PC-9 (cell line): ENCODE measurements around the gene KAZALD1. TPM values are rescaled to one million over a fixed set of nuclear protein-coding genes. Genes with fewer than 3 reads are reported as not detected.

Experiments
- BruUV-seq: library from RNA; stranded (reverse); fragments of 400-500 nt; replicated peaks from 2 replicates; lab custom pipeline; 2021; lab: Mats Ljungman, UMichigan
- CTCF ChIA-PET: fragments of 300-600 bp; sonication (Branson Sonifier 250); formaldehyde crosslinking; loops from one replicate; lab custom pipeline; 2022; ENCODE audit warnings: antibody characterized with exemption; lab: Charles Lee
- POLR2A ChIA-PET: fragments of 300-600 bp; sonication (Branson Sonifier 250); formaldehyde crosslinking; loops from one replicate; lab custom pipeline; 2022; ENCODE audit warnings: antibody characterized with exemption; ENCODE audit not compliant: unreplicated experiment; lab: Charles Lee
- DNase-seq, 2 experiments: peaks; one replicate each; pipeline versions ENCODE4 v3.0.0 to v3.0.0-alpha.2; 2015 to 2022; ENCODE audit warnings: mixed read lengths in 1 of 2
- H2AFZ ChIP-seq: fragments of 200-600 bp; sonication (generic); 2 replicates; pipeline ENCODE4 v1.8.1; 2017; ENCODE audit warnings: antibody characterized with exemption
- H3F3A ChIP-seq: fragments of 200-600 bp; sonication (generic); 2 replicates; pipeline ENCODE4 v1.8.1; 2017; ENCODE audit warnings: antibody characterized with exemption, mild to moderate bottlenecking, low read depth; ENCODE audit not compliant: insufficient read depth
- H3K27ac ChIP-seq: fragments of 200-600 bp; sonication (generic); 2 replicates; pipeline ENCODE4 v1.6.1; 2016; ENCODE audit warnings: mixed run types
- H3K27me3 ChIP-seq: fragments of 200-600 bp; sonication (generic); 2 replicates; pipeline ENCODE4 v1.6.1; 2016; ENCODE audit warnings: low read depth, mixed run types; ENCODE audit not compliant: insufficient read depth
- H3K36me3 ChIP-seq: fragments of 200-600 bp; sonication (generic); 2 replicates; pipeline ENCODE4 v1.6.1; 2016; ENCODE audit warnings: low read depth, mixed run types
- H3K4me1 ChIP-seq: fragments of 200-600 bp; sonication (generic); replicated peaks from 2 replicates; pipeline ENCODE4 v1.6.1; 2016; ENCODE audit warnings: mixed run types; ENCODE audit not compliant: insufficient read depth
- H3K4me2 ChIP-seq: fragments of 200-600 bp; sonication (generic); 2 replicates; pipeline ENCODE4 v1.6.1; 2017; ENCODE audit warnings: mixed run types
- H3K4me3 ChIP-seq: fragments of 200-600 bp; sonication (generic); 2 replicates; pipeline ENCODE4 v1.6.1; 2016; ENCODE audit warnings: mixed run types
- H3K79me2 ChIP-seq: fragments of 200-600 bp; sonication (generic); 2 replicates; pipeline ENCODE4 v1.6.1; 2017; ENCODE audit warnings: low read depth, mixed run types
- H3K9me2 ChIP-seq: fragments of 200-600 bp; sonication (generic); 2 replicates; pipeline ENCODE4 v1.8.1; 2017; ENCODE audit warnings: mild to moderate bottlenecking; ENCODE audit not compliant: insufficient read depth
- H3K9me3 ChIP-seq: fragments of 200-600 bp; sonication (generic); 2 replicates; pipeline ENCODE4 v1.8.1; 2016; ENCODE audit warnings: low read depth; ENCODE audit not compliant: insufficient read depth
- H4K20me1 ChIP-seq: fragments of 200-600 bp; sonication (generic); 2 replicates; pipeline ENCODE4 v1.8.1; 2017; ENCODE audit not compliant: insufficient read depth
- EZH2 ChIP-seq: fragments of 200-600 bp; sonication (generic); IDR thresholded peaks from 2 replicates; pipeline ENCODE4 v1.8.0; 2017; ENCODE audit warnings: antibody characterized with exemption, low read depth
- intact Hi-C: fragments of 100-400 bp; cut with micrococcal nuclease; formaldehyde crosslinking; loops from one replicate; pipeline ENCODE4 v1.10.0; 2022; ENCODE audit not compliant: unreplicated experiment
- total RNA-seq: library from RNA; stranded (reverse); gene quantifications from 2 replicates; pipeline ENCODE4 v1.2.3, GENCODE V29; 2021
- TF ChIP-seq, protein P1 (sequence below): fragments of 200-600 bp; sonication (generic); conservative IDR thresholded peaks from 2 replicates; pipeline ENCODE4 v1.6.1; 2017; ENCODE audit warnings: mixed run types, antibody characterized with exemption, mild to moderate bottlenecking, moderate library complexity

KAZALD1 gene
- total RNA-seq, 1 experiment from 2014 or later: 19.7 TPM

- peaks cover 15% of the 10 kb centered on the region for H3K4me1 ChIP-seq
- no peak overlapping the region for H3K4me3 ChIP-seq
- H3K36me3 ChIP-seq: no peaks in the 10 kb centered on the region
- no peak overlapping the region for H3K27ac ChIP-seq
- no peaks in the 10 kb centered on the region for H3K27me3 ChIP-seq
- no peaks in the 10 kb centered on the region for H3K9me3 ChIP-seq
- peaks cover 16% of the 10 kb centered on the region; the same call in 1 of the 2 replicates for H3F3A ChIP-seq
- no TSS peak for BruUV-seq
- no peak overlapping the region for H3K4me2 ChIP-seq
- no peaks in the 10 kb centered on the region for H3K79me2 ChIP-seq
- H3K9me2 ChIP-seq: no peaks in the 10 kb centered on the region
- DNase-seq: no peak
- ChIA-PET POLR2A (interaction anchor here (0.6 to 0.8 kb wide), 3 partner anchors 35 to 541 kb away, joined by 3 to 5 read pairs (median 4); partner anchors contain the start of gene HIF1AN), CTCF (no interaction called here)
- no peak overlapping the region for H2AFZ ChIP-seq
- H4K20me1 ChIP-seq: no peaks in the 10 kb centered on the region
- TF ChIP-seq, protein P1, sequence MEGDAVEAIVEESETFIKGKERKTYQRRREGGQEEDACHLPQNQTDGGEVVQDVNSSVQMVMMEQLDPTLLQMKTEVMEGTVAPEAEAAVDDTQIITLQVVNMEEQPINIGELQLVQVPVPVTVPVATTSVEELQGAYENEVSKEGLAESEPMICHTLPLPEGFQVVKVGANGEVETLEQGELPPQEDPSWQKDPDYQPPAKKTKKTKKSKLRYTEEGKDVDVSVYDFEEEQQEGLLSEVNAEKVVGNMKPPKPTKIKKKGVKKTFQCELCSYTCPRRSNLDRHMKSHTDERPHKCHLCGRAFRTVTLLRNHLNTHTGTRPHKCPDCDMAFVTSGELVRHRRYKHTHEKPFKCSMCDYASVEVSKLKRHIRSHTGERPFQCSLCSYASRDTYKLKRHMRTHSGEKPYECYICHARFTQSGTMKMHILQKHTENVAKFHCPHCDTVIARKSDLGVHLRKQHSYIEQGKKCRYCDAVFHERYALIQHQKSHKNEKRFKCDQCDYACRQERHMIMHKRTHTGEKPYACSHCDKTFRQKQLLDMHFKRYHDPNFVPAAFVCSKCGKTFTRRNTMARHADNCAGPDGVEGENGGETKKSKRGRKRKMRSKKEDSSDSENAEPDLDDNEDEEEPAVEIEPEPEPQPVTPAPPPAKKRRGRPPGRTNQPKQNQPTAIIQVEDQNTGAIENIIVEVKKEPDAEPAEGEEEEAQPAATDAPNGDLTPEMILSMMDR: no peak
- TF ChIP-seq EZH2: no peak
- intact Hi-C loops: loop anchor here (5.0 kb wide), 1 partner anchor 38 kb away; no protein-coding TSS in a partner anchor
These were observed 32.1 kb upstream of the KAZALD1 start for GRCh38 chr10:101029520-101030295.

DNA sequence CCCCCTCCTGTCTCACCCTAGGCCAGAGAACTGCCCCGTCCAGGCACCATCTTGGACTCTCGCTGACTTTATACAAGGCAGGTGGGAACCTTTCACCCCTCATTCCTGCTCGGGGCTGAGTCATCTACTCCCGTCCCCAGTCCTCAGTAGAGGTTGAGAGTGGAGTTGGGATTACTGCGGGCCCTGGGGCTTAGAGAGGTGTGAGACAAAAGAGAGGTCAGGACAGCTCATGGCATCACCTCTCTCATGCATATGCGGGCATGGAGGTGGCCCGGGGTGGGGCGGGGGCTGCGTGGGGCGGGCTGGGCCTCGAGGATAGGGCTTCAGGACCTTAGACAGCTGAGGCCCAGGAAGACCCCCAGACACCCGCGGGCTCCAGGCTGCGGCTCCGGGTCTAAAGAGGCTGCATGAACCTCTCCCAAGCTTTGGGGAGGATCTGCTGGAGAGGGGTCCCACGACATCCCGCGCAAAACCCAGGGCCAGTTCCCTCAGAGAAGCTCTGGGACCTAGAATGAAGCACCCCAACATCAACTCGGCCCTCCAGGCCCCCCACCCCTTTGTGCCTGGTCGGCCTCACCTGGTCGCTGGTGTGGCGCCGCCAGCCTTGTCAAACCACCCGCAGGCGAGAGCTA lies 31.2 kb upstream of the KAZALD1 start:
- TF ChIP-seq, protein P1: no peak
- TF ChIP-seq EZH2: no peak
- H3K4me2 ChIP-seq: peak overlapping the region; percentile 98
- POLR2A ChIA-PET: interaction anchor here (0.6 to 0.7 kb wide), 3 partner anchors 19 to 870 kb away, joined by 3 to 6 read pairs (median 5); no protein-coding TSS in a partner anchor
- H4K20me1 ChIP-seq: no peaks in the 10 kb centered on the region
- H3K4me1 ChIP-seq: peaks cover 15% of the 10 kb centered on the region
- no peaks in the 10 kb centered on the region for H3K79me2 ChIP-seq
- H3K27ac ChIP-seq: no peak overlapping the region
- no TSS peak for BruUV-seq
- H3K36me3 ChIP-seq: no peaks in the 10 kb centered on the region
- 0 out of 2 replicates have a peak overlapping the region, but pooled peaks have one; percentile 67 for H2AFZ ChIP-seq
- peak in 1 of 2 experiments; percentile 58 for DNase-seq
- intact Hi-C loops: loop anchor here (5.0 kb wide), 1 partner anchor 37 kb away; no protein-coding TSS in a partner anchor
- peaks cover 16% of the 10 kb centered on the region; the same call in 1 of the 2 replicates for H3F3A ChIP-seq
- no peaks in the 10 kb centered on the region for H3K9me2 ChIP-seq
- H3K4me3 ChIP-seq: peak overlapping the region; percentile 82
- CTCF ChIA-PET: interaction anchor here (0.6 to 0.7 kb wide), 5 partner anchors 10 to 112 kb away, joined by 3 to 17 read pairs (median 4); no protein-coding TSS in a partner anchor
- H3K27me3 ChIP-seq: no peaks in the 10 kb centered on the region
- H3K9me3 ChIP-seq: no peaks in the 10 kb centered on the region

GRCh38 chr10:101031128-101031795 lies 30.5 kb upstream of the KAZALD1 start, which contains the start of the genes PDZD7 and SFXN3:
Gene PDZD7 (minus strand): TSS chr10:101031129. CDS start chr10:101030219, 910 bp downstream.
Gene SFXN3 (plus strand): TSS chr10:101031234. CDS start chr10:101034695, 3,461 bp downstream.
- CTCF ChIA-PET: interaction anchor here (0.6 to 0.9 kb wide), 6 partner anchors 10 to 111 kb away, joined by 3 to 17 read pairs (median 4); no protein-coding TSS in a partner anchor
- Histone ChIP-seq H3K79me2 (no peaks in the 10 kb centered on the region), H3K27ac (peak within 1 kb of the TSS; percentile 52), H3F3A (peaks cover 16% of the 10 kb centered on the region; the same call in 1 of the 2 replicates), H3K36me3 (no peaks in the 10 kb centered on the region), H3K4me1 (peaks cover 15% of the 10 kb centered on the region), H3K4me3 (peak within 1 kb of the TSS; percentile 82), H3K9me2 (no peaks in the 10 kb centered on the region), H3K4me2 (peak within 1 kb of the TSS; percentile 98), H4K20me1 (no peaks in the 10 kb centered on the region), H3K9me3 (no peaks in the 10 kb centered on the region), H3K27me3 (no peaks in the 10 kb centered on the region), H2AFZ (peak within 1 kb of the TSS; percentile 84)
- peak; percentile 74 to 91 for DNase-seq
- POLR2A ChIA-PET: interaction anchor here (0.6 to 0.7 kb wide), 3 partner anchors 20 to 871 kb away, joined by 3 to 6 read pairs (median 5); no protein-coding TSS in a partner anchor
- no peak for TF ChIP-seq EZH2
- TF ChIP-seq, protein P1: no peak
- no TSS peak for BruUV-seq
- intact Hi-C loops: loop anchor here (5.0 kb wide), 1 partner anchor 36 kb away; no protein-coding TSS in a partner anchor
